Measurements from ENCODE around the gene RAC3. TPM values are rescaled to one million over a fixed set of nuclear protein-coding genes. Genes with fewer than 3 reads are reported as not detected.

The RAC3 gene
- total and polyA plus RNA-seq, 9 of the 15 experiments (the other 6 are each of a cell fraction or from before 2014, with no cell fraction given) = 0.23 to 292 (median 118) TPM

DNA sequence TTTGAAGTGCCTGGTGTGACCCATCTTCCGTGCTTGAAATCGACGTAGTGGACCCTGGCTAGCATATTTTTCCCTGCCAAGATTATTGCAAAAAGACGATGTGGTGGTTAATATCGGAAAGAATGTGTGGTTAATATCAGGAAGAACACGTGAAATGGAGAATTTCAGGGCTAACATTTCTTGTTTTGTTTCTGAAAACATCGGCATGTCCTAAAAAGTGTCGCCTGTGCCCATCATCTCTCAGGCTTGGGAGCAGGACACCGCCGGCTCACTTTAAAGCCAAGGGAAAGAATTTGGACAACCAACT lies 6.4 kb downstream of the RAC3 start:
- POLR2A ChIA-PET = interaction anchor here (0.5 to 6.4 kb wide), 9 partner anchors 9 to 114 kb away, joined by 3 to 51 read pairs (median 6); partner anchors contain the start of genes CENPX, FASN and LRRC45
- no peak for ATAC-seq
- peak overlapping the region; percentile 95 for H3K4me2 ChIP-seq (ENCODE audit: insufficient read depth, low read length)
- H3K9ac ChIP-seq (ENCODE audit: insufficient read depth in 1 of 2, low read depth in 2 of 2, low read length in 2 of 2) = peak overlapping the region in 1 of 2 experiments; percentile 83; a peak in 2 of 4 replicates
- BruUV-seq (replicated peaks) = no TSS peak
- peaks cover 6% of the 10 kb centered on the region for H3K9me1 ChIP-seq (ENCODE audit: control insufficient read depth, insufficient read depth, low read length)
- intact Hi-C loops (cut with micrococcal nuclease) = loop anchor here (10.0 kb wide), 1 partner anchor 307 kb away; no protein-coding TSS in a partner anchor
- H3K9me3 ChIP-seq (replicated peaks; ENCODE audit: control insufficient read depth, insufficient read depth, low read depth, low read length) = no peaks in the 10 kb centered on the region
- H3K27ac ChIP-seq (ENCODE audit: extremely low read depth, low read depth, low read length) = peak overlapping the region; percentile 98; the same call in 2 of the 3 replicates
- DNase-seq (ENCODE audit: extremely low read depth in 1 of 4, low spot score in 3 of 4) = no peak
- 11% methylated on average over 10 of the region's 10 CpGs for WGBS (ENCODE audit: insufficient coverage, low coverage, missing lambda C conversion rate)
- H2AFZ ChIP-seq (ENCODE audit: low read depth, low read length) = peak overlapping the region; percentile 89
- in situ Hi-C loops (cut with MboI) = no loop called here
- H3K79me2 ChIP-seq (ENCODE audit: control insufficient read depth, insufficient read depth, low read length) = peaks cover 31% of the 10 kb centered on the region
- peak overlapping the region; percentile 97; the same call in 1 of the 2 replicates for H3K4me3 ChIP-seq
- peaks cover 22 to 66% of the 10 kb centered on the region in 2 experiments; a peak in 4 of 5 replicates for H3K4me1 ChIP-seq (replicated peaks in 1 of 2; ENCODE audit: control insufficient read depth in 2 of 2, insufficient read depth in 2 of 2, low read length in 2 of 2)
- H3K27me3 ChIP-seq (ENCODE audit: control insufficient read depth in 2 of 2, insufficient read depth in 2 of 2, low read length in 2 of 2) = no peaks in the 10 kb centered on the region
- peaks cover 21% of the 10 kb centered on the region; the same call in 1 of the 2 replicates for H4K20me1 ChIP-seq (replicated peaks; ENCODE audit: control insufficient read depth, insufficient read depth, low read length)
- no peak for FAIRE-seq
- CTCF ChIA-PET (ENCODE audit: low intra/inter-chr PET ratio) = interaction anchor here (0.6 to 2.0 kb wide), 3 partner anchors 78 to 250 kb away, joined by 3 to 14 read pairs (median 3); no protein-coding TSS in a partner anchor
- peaks cover 38% of the 10 kb centered on the region; the same call in 2 of the 3 replicates for H3K36me3 ChIP-seq (ENCODE audit: control insufficient read depth, insufficient read depth, low read length)
- TF ChIP-seq, protein P1, sequence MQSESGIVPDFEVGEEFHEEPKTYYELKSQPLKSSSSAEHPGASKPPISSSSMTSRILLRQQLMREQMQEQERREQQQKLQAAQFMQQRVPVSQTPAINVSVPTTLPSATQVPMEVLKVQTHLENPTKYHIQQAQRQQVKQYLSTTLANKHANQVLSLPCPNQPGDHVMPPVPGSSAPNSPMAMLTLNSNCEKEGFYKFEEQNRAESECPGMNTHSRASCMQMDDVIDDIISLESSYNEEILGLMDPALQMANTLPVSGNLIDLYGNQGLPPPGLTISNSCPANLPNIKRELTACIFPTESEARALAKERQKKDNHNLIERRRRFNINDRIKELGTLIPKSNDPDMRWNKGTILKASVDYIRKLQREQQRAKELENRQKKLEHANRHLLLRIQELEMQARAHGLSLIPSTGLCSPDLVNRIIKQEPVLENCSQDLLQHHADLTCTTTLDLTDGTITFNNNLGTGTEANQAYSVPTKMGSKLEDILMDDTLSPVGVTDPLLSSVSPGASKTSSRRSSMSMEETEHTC (IDR thresholded peaks at IDR 0.05) = no peak
- TF ChIP-seq ZNF253 (CRISPR knock-in tag; conservative IDR thresholded peaks at IDR 0.05) (no peak), CBX1 (IDR thresholded peaks at IDR 0.05; ENCODE audit: low read depth) (no peak), DNMT1 (IDR thresholded peaks at IDR 0.05) (no peak), ZBTB8A (IDR thresholded peaks at IDR 0.05; ENCODE audit: partially characterized antibody) (no peak), ZNF583 (CRISPR knock-in tag; IDR thresholded peaks at IDR 0.05) (no peak), ZNF12 (CRISPR knock-in tag; IDR thresholded peaks at IDR 0.05) (0 out of 2 replicates have a peak, but pooled peaks have one; percentile 23), KDM4B (IDR thresholded peaks at IDR 0.05; ENCODE audit: borderline replicate concordance in 2 of 2, low read depth in 1 of 2) (no peak; a peak in 1 of 4 replicates), LCOR (CRISPR knock-in tag; IDR thresholded peaks at IDR 0.05) (0 out of 2 replicates have a peak, but pooled peaks have one; percentile 1), BRF1 (IDR thresholded peaks at IDR 0.05; ENCODE audit: borderline replicate concordance, extremely low read depth, insufficient read length) (no peak)
- TF ChIP-seq, protein P2, sequence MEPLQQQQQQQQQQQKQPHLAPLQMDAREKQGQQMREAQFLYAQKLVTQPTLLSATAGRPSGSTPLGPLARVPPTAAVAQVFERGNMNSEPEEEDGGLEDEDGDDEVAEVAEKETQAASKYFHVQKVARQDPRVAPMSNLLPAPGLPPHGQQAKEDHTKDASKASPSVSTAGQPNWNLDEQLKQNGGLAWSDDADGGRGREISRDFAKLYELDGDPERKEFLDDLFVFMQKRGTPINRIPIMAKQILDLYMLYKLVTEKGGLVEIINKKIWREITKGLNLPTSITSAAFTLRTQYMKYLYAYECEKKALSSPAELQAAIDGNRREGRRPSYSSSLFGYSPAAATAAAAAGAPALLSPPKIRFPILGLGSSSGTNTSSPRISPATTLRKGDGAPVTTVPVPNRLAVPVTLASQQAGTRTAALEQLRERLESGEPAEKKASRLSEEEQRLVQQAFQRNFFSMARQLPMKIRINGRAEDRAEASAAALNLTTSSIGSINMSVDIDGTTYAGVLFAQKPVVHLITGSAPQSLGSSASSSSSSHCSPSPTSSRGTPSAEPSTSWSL (CRISPR knock-in tag; IDR thresholded peaks at IDR 0.05; ENCODE audit: borderline replicate concordance) = no peak
- TF ChIP-seq, protein P3, sequence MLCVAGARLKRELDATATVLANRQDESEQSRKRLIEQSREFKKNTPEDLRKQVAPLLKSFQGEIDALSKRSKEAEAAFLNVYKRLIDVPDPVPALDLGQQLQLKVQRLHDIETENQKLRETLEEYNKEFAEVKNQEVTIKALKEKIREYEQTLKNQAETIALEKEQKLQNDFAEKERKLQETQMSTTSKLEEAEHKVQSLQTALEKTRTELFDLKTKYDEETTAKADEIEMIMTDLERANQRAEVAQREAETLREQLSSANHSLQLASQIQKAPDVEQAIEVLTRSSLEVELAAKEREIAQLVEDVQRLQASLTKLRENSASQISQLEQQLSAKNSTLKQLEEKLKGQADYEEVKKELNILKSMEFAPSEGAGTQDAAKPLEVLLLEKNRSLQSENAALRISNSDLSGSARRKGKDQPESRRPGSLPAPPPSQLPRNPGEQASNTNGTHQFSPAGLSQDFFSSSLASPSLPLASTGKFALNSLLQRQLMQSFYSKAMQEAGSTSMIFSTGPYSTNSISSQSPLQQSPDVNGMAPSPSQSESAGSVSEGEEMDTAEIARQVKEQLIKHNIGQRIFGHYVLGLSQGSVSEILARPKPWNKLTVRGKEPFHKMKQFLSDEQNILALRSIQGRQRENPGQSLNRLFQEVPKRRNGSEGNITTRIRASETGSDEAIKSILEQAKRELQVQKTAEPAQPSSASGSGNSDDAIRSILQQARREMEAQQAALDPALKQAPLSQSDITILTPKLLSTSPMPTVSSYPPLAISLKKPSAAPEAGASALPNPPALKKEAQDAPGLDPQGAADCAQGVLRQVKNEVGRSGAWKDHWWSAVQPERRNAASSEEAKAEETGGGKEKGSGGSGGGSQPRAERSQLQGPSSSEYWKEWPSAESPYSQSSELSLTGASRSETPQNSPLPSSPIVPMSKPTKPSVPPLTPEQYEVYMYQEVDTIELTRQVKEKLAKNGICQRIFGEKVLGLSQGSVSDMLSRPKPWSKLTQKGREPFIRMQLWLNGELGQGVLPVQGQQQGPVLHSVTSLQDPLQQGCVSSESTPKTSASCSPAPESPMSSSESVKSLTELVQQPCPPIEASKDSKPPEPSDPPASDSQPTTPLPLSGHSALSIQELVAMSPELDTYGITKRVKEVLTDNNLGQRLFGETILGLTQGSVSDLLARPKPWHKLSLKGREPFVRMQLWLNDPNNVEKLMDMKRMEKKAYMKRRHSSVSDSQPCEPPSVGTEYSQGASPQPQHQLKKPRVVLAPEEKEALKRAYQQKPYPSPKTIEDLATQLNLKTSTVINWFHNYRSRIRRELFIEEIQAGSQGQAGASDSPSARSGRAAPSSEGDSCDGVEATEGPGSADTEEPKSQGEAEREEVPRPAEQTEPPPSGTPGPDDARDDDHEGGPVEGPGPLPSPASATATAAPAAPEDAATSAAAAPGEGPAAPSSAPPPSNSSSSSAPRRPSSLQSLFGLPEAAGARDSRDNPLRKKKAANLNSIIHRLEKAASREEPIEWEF (CRISPR knock-in tag; IDR thresholded peaks at IDR 0.05) = no peak

All from K562 (cell line).